GM23338 (cell line): ENCODE measurements around the gene SIAH1. TPM values are rescaled to one million over a fixed set of nuclear protein-coding genes. Genes with fewer than 3 reads are reported as not detected.
A peak's percentile ranks its signal among the peaks of the same experiment; 100 is the strongest.

Experiments
- ATAC-seq: fragments of 200-7000 bp; cut with Tn5 transposase; 3 replicates; pipeline ENCODE4 v1.9.1; 2020
- DNase-seq: peaks from one replicate; pipeline ENCODE4 v3.0.0-alpha.2; 2015; ENCODE audit warnings: low spot score
- H2AFZ ChIP-seq: fragments of 200-600 bp; sonication (generic); 2 replicates; pipeline ENCODE4 v1.8.0; 2016; ENCODE audit warnings: antibody characterized with exemption, mild to moderate bottlenecking, moderate library complexity
- H3F3A ChIP-seq: fragments of 200-600 bp; sonication (generic); replicated peaks from 2 replicates; pipeline ENCODE4 v1.8.0; 2017; ENCODE audit warnings: antibody characterized with exemption, mixed run types, low read depth
- H3K27ac ChIP-seq: fragments of 200-600 bp; sonication (generic); 2 replicates; pipeline ENCODE4 v1.6.1; 2016; ENCODE audit warnings: low read depth
- H3K27me3 ChIP-seq: fragments of 200-600 bp; sonication (generic); 2 replicates; pipeline ENCODE4 v1.8.0; 2016; ENCODE audit warnings: mild to moderate bottlenecking, mixed run types, moderate library complexity; ENCODE audit not compliant: insufficient read depth
- H3K36me3 ChIP-seq: fragments of 200-600 bp; sonication (generic); 2 replicates; pipeline ENCODE4 v1.8.0; 2016; ENCODE audit warnings: mild to moderate bottlenecking; ENCODE audit not compliant: insufficient read depth
- H3K4me1 ChIP-seq: fragments of 200-600 bp; sonication (generic); 2 replicates; pipeline ENCODE4 v1.8.0; 2016; ENCODE audit warnings: mild to moderate bottlenecking, moderate library complexity; ENCODE audit not compliant: insufficient read depth
- H3K4me2 ChIP-seq: fragments of 200-600 bp; sonication (generic); 2 replicates; pipeline ENCODE4 v1.7.1; 2017; ENCODE audit warnings: mixed run types
- H3K4me3 ChIP-seq: fragments of 200-600 bp; sonication (generic); 2 replicates; pipeline ENCODE4 v1.6.1; 2016; ENCODE audit warnings: mixed run types
- H3K79me2 ChIP-seq: fragments of 200-600 bp; sonication (generic); replicated peaks from 2 replicates; pipeline ENCODE4 v1.8.0; 2017; ENCODE audit warnings: mild to moderate bottlenecking; ENCODE audit not compliant: insufficient read depth
- H3K9me2 ChIP-seq: fragments of 200-600 bp; sonication (generic); 2 replicates; pipeline ENCODE4 v1.8.0; 2017; ENCODE audit not compliant: insufficient read depth
- H4K20me1 ChIP-seq: fragments of 200-600 bp; sonication (generic); replicated peaks from 2 replicates; pipeline ENCODE4 v1.8.0; 2017; ENCODE audit warnings: mild to moderate bottlenecking; ENCODE audit not compliant: insufficient read depth
- H3K27ac Mint-ChIP-seq: 2 replicates; pipeline ENCODE4 v1.8.0; 2020; ENCODE audit warnings: inconsistent platforms, mild to moderate bottlenecking, moderate library complexity, mixed read lengths
- H3K27me3 Mint-ChIP-seq: 3 replicates; pipeline ENCODE4 v1.8.0; 2022; ENCODE audit warnings: low read depth, mild to moderate bottlenecking, moderate library complexity, mixed read lengths, inconsistent platforms; ENCODE audit not compliant: insufficient read depth, poor library complexity
- H3K36me3 Mint-ChIP-seq: 3 replicates; pipeline ENCODE4 v1.8.0; 2021; ENCODE audit warnings: low read depth, mild to moderate bottlenecking, inconsistent platforms, moderate library complexity, mixed read lengths
- H3K4me1 Mint-ChIP-seq: 3 replicates; pipeline ENCODE4 v1.8.0; 2020; ENCODE audit warnings: mild to moderate bottlenecking, inconsistent platforms, mixed read lengths
- H3K4me3 Mint-ChIP-seq: 3 replicates; pipeline ENCODE4 v1.8.0; 2021; ENCODE audit warnings: moderate library complexity, mild to moderate bottlenecking, inconsistent platforms, mixed read lengths
- H3K9me3 Mint-ChIP-seq: 3 replicates; pipeline ENCODE4 v1.8.0; 2020; ENCODE audit warnings: moderate library complexity, mild to moderate bottlenecking, inconsistent platforms, mixed read lengths
- CREB1 ChIP-seq: fragments of 250-450 bp; sonication (Bioruptor Pico); IDR thresholded peaks from 2 replicates; pipeline ENCODE4 v1.5.0; 2020; ENCODE audit warnings: low read depth, mild to moderate bottlenecking, moderate library complexity
- CTCF ChIP-seq, 2 experiments: fragments of 200-600 bp in 1 of 2; sonication (generic) in 1 of 2; conservative IDR thresholded peaks; 2 replicates each; pipeline versions ENCODE4 v1.5.1 to v1.6.1; 2016 to 2017; ENCODE audit warnings: antibody characterized with exemption in 2 of 2, low read depth in 2 of 2, mild to moderate bottlenecking in 2 of 2, moderate library complexity in 1 of 2
- ETS1 ChIP-seq: IDR thresholded peaks from 2 replicates; pipeline ENCODE4 v1.6.1; 2016; ENCODE audit warnings: antibody characterized with exemption
- EZH2 ChIP-seq: fragments of 200-600 bp; sonication (generic); IDR thresholded peaks from one replicate; pipeline ENCODE4 v1.8.0; 2017; ENCODE audit warnings: antibody characterized with exemption, mild to moderate bottlenecking, low read depth; ENCODE audit not compliant: unreplicated experiment
- EZH2phosphoT487 ChIP-seq: fragments of 200-600 bp; sonication (generic); IDR thresholded peaks from one replicate; pipeline ENCODE4 v1.8.1; 2018; ENCODE audit warnings: antibody characterized with exemption; ENCODE audit not compliant: unreplicated experiment
- JUNB ChIP-seq: IDR thresholded peaks from one replicate; pipeline ENCODE4 v1.6.1; 2016; ENCODE audit warnings: antibody characterized with exemption; ENCODE audit not compliant: unreplicated experiment
- NANOG ChIP-seq: IDR thresholded peaks from 2 replicates; pipeline ENCODE4 v1.6.1; 2016; ENCODE audit warnings: antibody characterized with exemption, borderline replicate concordance
- POLR2AphosphoS5 ChIP-seq: IDR thresholded peaks from 2 replicates; pipeline ENCODE4 v1.6.1; 2016; ENCODE audit warnings: antibody characterized with exemption, low read depth
- STAT1 ChIP-seq: IDR thresholded peaks from one replicate; pipeline ENCODE4 v1.6.1; 2016; ENCODE audit warnings: antibody characterized with exemption; ENCODE audit not compliant: unreplicated experiment
- ZNF114 ChIP-seq: fragments of 250-450 bp; sonication (Bioruptor Pico); IDR thresholded peaks from 2 replicates; pipeline ENCODE4 v1.5.0; 2020; ENCODE audit warnings: mild to moderate bottlenecking, moderate library complexity
- ZNF331 ChIP-seq: fragments of 250-450 bp; sonication (Bioruptor Pico); IDR thresholded peaks from 2 replicates; pipeline ENCODE4 v1.5.0; 2020; ENCODE audit warnings: low read depth, mild to moderate bottlenecking, moderate library complexity
- polyA plus RNA-seq: library from polyadenylated mRNA; unstranded; fragments of >200 nt; fragmentation: Nextera tagmentation; extraction: Ambion mirVana; gene quantifications from 2 replicates; pipeline ENCODE4 v1.2.1, GENCODE V29; 2016
- total RNA-seq: library from RNA; depleted of rRNA; stranded (reverse); fragments of >200 nt; shearing (Covaris generic); gene quantifications from 2 replicates; pipeline ENCODE4 v1.2.3, GENCODE V29; 2014

Gene SIAH1
- total and polyA plus RNA-seq, 2 experiments from 2014 or later = 42.0 to 52.7 TPM

GRCh38 chr16:48365025-48365600, 20.1 kb downstream of the SIAH1 start:
- Histone ChIP-seq H4K20me1 (peaks cover 33% of the 10 kb centered on the region), H3K79me2 (peaks cover 97% of the 10 kb centered on the region)

GRCh38 chr16:48361540-48362144, 23.6 kb downstream of the SIAH1 start:
- H3K36me3 Mint-ChIP-seq = peaks cover 16% of the 10 kb centered on the region
- H3K79me2 ChIP-seq = peaks cover 97% of the 10 kb centered on the region
- H3K9me3 Mint-ChIP-seq = no peaks in the 10 kb centered on the region
- TF ChIP-seq NANOG (no peak), EZH2phosphoT487 (no peak), ZNF114 (CRISPR knock-in tag) (no peak), POLR2AphosphoS5 (no peak), CREB1 (CRISPR knock-in tag) (no peak), CTCF (conservative IDR thresholded peaks at IDR 0.05; ENCODE audit: low read depth in 2 of 2) (no peak), JUNB (no peak), EZH2 (no peak), STAT1 (no peak)

More at GRCh38 chr16:48365025-48365600, 20.1 kb downstream of the SIAH1 start:
- no peak for DNase-seq
- TF ChIP-seq EZH2phosphoT487 (no peak), STAT1 (no peak), NANOG (no peak), ZNF331 (CRISPR knock-in tag) (no peak), ZNF114 (CRISPR knock-in tag) (no peak), POLR2AphosphoS5 (no peak), CTCF (conservative IDR thresholded peaks at IDR 0.05; ENCODE audit: low read depth in 2 of 2) (no peak), EZH2 (no peak), ETS1 (no peak)
- ATAC-seq = peak; percentile 4
- peak overlapping the region; percentile 74 for H3K4me3 Mint-ChIP-seq
- Histone ChIP-seq H3K36me3 (no peaks in the 10 kb centered on the region), H3K9me2 (no peaks in the 10 kb centered on the region), H2AFZ (no peak overlapping the region), H3K4me1 (peaks cover 30% of the 10 kb centered on the region), H3K27ac (peak overlapping the region; percentile 93), H3F3A (peaks cover 7% of the 10 kb centered on the region; the same call in 1 of the 2 replicates), H3K4me2 (peak overlapping the region; percentile 77), H3K27me3 (no peaks in the 10 kb centered on the region), H3K4me3 (peak overlapping the region; percentile 62)
- H3K27me3 Mint-ChIP-seq = peaks cover 2% of the 10 kb centered on the region
- peak overlapping the region; percentile 90 for H3K27ac Mint-ChIP-seq
- peaks cover 16% of the 10 kb centered on the region for H3K36me3 Mint-ChIP-seq
- peaks cover 51% of the 10 kb centered on the region for H3K4me1 Mint-ChIP-seq
- no peaks in the 10 kb centered on the region for H3K9me3 Mint-ChIP-seq

More at GRCh38 chr16:48361540-48362144, 23.6 kb downstream of the SIAH1 start:
- Mint-ChIP-seq H3K4me3 (no peak overlapping the region), H3K4me1 (peaks cover 36% of the 10 kb centered on the region), H3K27me3 (no peaks in the 10 kb centered on the region), H3K27ac (no peak overlapping the region)
- H3F3A ChIP-seq = peaks cover 7% of the 10 kb centered on the region; the same call in 1 of the 2 replicates
- no peak for DNase-seq
- no peaks in the 10 kb centered on the region for H3K9me2 ChIP-seq
- H3K36me3 ChIP-seq = no peaks in the 10 kb centered on the region
- H2AFZ ChIP-seq = no peak overlapping the region
- H3K4me1 ChIP-seq = peaks cover 20% of the 10 kb centered on the region
- H3K4me2 ChIP-seq = no peak overlapping the region
- no peak for ATAC-seq
- H4K20me1 ChIP-seq = peaks cover 38% of the 10 kb centered on the region
- H3K27ac ChIP-seq = no peak overlapping the region
- no peak overlapping the region for H3K4me3 ChIP-seq
- no peaks in the 10 kb centered on the region for H3K27me3 ChIP-seq
